T-cell (primary cell): Measurements from ENCODE around the gene COL5A3. TPM values are rescaled to one million over a fixed set of nuclear protein-coding genes. Genes with fewer than 3 reads are reported as not detected.

Experiments used
- ATAC-seq, 4 experiments: fragments of 200-7000 bp in 3 of 4; fragments of 150-1000 bp in 1 of 4; cut with Tn5 transposase; replicated peaks in 1 of 4; 1 replicate in 3 of 4; 2 replicates in 1 of 4; pipeline ENCODE4 v1.10.0; 2021; ENCODE audit warnings: moderate library complexity in 3 of 4, mild to moderate bottlenecking in 2 of 4, moderate number of reproducible peaks in 1 of 4
- CTCF ChIA-PET, 2 donors: fragments of 300-600 bp; sonication (Branson Sonifier 250); formaldehyde crosslinking; loops; one replicate each; lab custom pipeline; 2022; ENCODE audit warnings: antibody characterized with exemption in 2 of 2; lab: Charles Lee
- POLR2A ChIA-PET, 2 donors: fragments of 300-600 bp; sonication (Branson Sonifier 250); formaldehyde crosslinking; loops; one replicate each; lab custom pipeline; 2022; ENCODE audit warnings: antibody characterized with exemption in 2 of 2; lab: Charles Lee
- DNase-seq, 35 experiments: peaks; one replicate each; pipeline versions ENCODE4 v3.0.0 to v3.0.0-alpha.2; 2013 to 2023
- H3K27ac ChIP-seq: one replicate; pipeline ENCODE4 v1.5.1; 2013; ENCODE audit warnings: low read length
- H3K27me3 ChIP-seq, 2 experiments: replicated peaks in 1 of 2; 1 replicate in 1 of 2; 2 replicates in 1 of 2; pipeline versions ENCODE4 v1.6.1 to v1.7.0; 2013; ENCODE audit warnings: low read length in 1 of 2, mixed read lengths in 1 of 2; ENCODE audit not compliant: control insufficient read depth in 2 of 2, insufficient read depth in 2 of 2; ENCODE audit errors: extremely low read depth in 1 of 2
- H3K36me3 ChIP-seq, 2 donors: 1 replicate in 1 of 2; 2 replicates in 1 of 2; pipeline versions ENCODE4 v1.6.1 to v1.7.0; 2013; ENCODE audit warnings: low read length in 1 of 2; ENCODE audit not compliant: control insufficient read depth in 2 of 2, insufficient read depth in 1 of 2; ENCODE audit errors: extremely low read depth in 1 of 2
- H3K4me1 ChIP-seq, 2 experiments: 1 replicate in 1 of 2; 2 replicates in 1 of 2; pipeline versions ENCODE4 v1.6.1 to v1.7.0; 2013; ENCODE audit warnings: low read length in 2 of 2, mixed read lengths in 1 of 2; ENCODE audit not compliant: insufficient read depth in 2 of 2, control insufficient read depth in 1 of 2; ENCODE audit errors: extremely low read depth in 1 of 2
- H3K4me3 ChIP-seq, 2 donors: 1 replicate in 1 of 2; 2 replicates in 1 of 2; pipeline versions ENCODE4 v1.5.1 to v1.7.0; 2013; ENCODE audit warnings: mild to moderate bottlenecking in 2 of 2, low read length in 1 of 2, moderate library complexity in 1 of 2; ENCODE audit not compliant: control insufficient read depth in 1 of 2; ENCODE audit errors: extremely low read depth in 1 of 2
- H3K9me3 ChIP-seq: 2 replicates; pipeline ENCODE4 v1.7.0; 2013
- H3K27ac Mint-ChIP-seq, 2 donors: one replicate each; pipeline ENCODE4 v1.8.0; 2020 to 2021; ENCODE audit warnings: mild to moderate bottlenecking in 2 of 2, mixed read lengths in 2 of 2
- H3K27me3 Mint-ChIP-seq, 2 donors: one replicate each; pipeline ENCODE4 v1.8.0; 2021 to 2022; ENCODE audit warnings: mixed read lengths in 2 of 2
- H3K36me3 Mint-ChIP-seq: one replicate; pipeline ENCODE4 v1.8.0; 2021; ENCODE audit warnings: mixed read lengths
- H3K4me1 Mint-ChIP-seq, 3 donors: one replicate each; pipeline ENCODE4 v1.8.0; 2020 to 2022; ENCODE audit warnings: mixed read lengths in 3 of 3, mild to moderate bottlenecking in 1 of 3
- H3K4me3 Mint-ChIP-seq, 3 donors: one replicate each; pipeline ENCODE4 v1.8.0; 2020 to 2022; ENCODE audit warnings: mild to moderate bottlenecking in 3 of 3, mixed read lengths in 3 of 3, moderate library complexity in 3 of 3
- H3K9me3 Mint-ChIP-seq, 3 donors: one replicate each; pipeline ENCODE4 v1.8.0; 2020 to 2022; ENCODE audit warnings: mixed read lengths in 3 of 3
- WGBS: methylation state at CpG from one replicate; pipeline ENCODE4 v1.1.5; 2013; ENCODE audit warnings: missing lambda C conversion rate; ENCODE audit not compliant: insufficient coverage; 5-methylcytosine and 5-hydroxymethylcytosine counted together
- total RNA-seq, 35 experiments: library from RNA in 6 of 35; stranded (reverse) in 6 of 35; fragments of 120-200 nt in 1 of 35; gene quantifications; one replicate each; pipeline versions ENCODE4 v1.2.1 to v1.2.4 and lab custom pipeline; 2013 to 2026

Gene COL5A3
- total RNA-seq, 5 donors from 2014 or later (not counting 1 experiment from before 2014, with no cell fraction given) = 0.13 to 3.4 (median 2.2) TPM

DNA sequence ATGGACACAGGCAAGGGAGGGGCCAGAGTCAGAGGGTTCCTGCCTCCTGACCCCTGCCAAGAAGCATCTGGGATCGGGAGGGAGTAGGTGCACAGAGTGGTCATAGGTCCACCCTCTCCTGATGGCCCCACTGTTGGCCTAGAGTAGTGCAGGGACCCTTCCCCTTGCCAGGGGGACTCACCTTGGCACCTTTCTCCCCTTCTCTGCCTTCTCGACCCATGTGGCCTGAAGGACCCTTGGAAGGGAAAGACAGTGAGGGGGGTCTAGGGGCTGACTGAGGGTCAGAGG lies 40.7 kb downstream of the COL5A3 start:
- Mint-ChIP-seq H3K9me3 (peaks cover 0 to 3% (median 0%) of the 10 kb centered on the region in 3 donors), H3K27me3 (peaks cover 32 to 33% of the 10 kb centered on the region in 2 donors), H3K4me1 (peaks cover 2 to 7% (median 7%) of the 10 kb centered on the region in 3 donors), H3K27ac (no peak overlapping the region), H3K36me3 (no peaks in the 10 kb centered on the region), H3K4me3 (no peak overlapping the region)
- no peak for DNase-seq
- Histone ChIP-seq H3K4me3 (no peak overlapping the region), H3K27me3 (peaks cover 0 to 56% of the 10 kb centered on the region in 2 experiments), H3K4me1 (no peaks in the 10 kb centered on the region), H3K27ac (no peak overlapping the region), H3K9me3 (no peaks in the 10 kb centered on the region), H3K36me3 (no peaks in the 10 kb centered on the region)
- ChIA-PET POLR2A (no interaction called here), CTCF (no interaction called here)
- 43% methylated on average over 1 of the region's 2 CpGs for WGBS
- ATAC-seq = no peak

DNA sequence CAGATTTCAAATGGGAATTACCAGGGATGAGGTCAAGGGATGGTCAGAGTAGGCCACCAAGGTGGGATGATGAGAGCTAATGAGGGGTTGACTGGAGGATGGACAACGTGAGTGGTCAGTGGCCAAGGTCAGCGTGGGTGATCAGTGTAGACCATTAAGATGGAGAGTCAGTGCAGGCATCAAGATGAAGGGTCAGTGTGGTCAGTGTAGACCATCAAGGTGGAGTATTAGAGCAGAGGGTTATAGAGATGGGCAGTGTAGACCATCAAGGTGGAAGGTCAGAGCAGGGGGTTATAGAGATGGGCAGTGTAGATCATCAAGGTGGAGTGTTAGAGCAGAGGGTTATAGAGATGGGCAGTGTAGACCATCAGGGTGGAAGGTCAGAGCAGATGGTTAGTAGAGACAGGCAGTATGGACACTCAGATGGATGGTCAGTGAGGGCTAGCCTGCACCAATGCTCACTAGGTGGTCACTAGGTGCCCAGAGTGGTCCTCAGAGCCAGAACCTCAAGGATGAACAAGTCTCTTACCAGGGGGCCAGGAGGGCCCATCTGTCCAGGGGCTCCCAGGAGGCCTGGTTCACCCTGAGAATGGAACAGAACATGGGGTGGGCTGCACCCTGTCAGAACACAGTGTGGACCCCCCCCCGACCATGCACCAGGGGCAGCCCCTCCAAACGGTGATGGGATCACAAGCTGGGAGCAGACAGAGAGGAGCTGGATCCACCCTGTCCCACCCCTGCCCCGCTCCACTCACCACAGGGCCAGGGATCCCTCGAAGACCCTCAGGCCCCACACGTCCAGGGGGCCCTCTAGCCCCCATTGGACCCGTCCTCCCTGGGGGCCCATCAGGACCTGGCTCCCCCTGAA lies 41.2 kb downstream of the COL5A3 start:
- WGBS = 66% methylated on average over 8 of the region's 8 CpGs
- no peaks in the 10 kb centered on the region for H3K9me3 ChIP-seq
- ChIA-PET CTCF (no interaction called here), POLR2A (no interaction called here)
- ATAC-seq = no peak
- no peak for DNase-seq
- peak overlapping the region in 1 of 2 donors; percentile 2 for H3K27ac Mint-ChIP-seq
- H3K9me3 Mint-ChIP-seq = peaks cover 0 to 3% (median 0%) of the 10 kb centered on the region in 3 donors
- H3K4me3 Mint-ChIP-seq = no peak overlapping the region
- H3K4me1 Mint-ChIP-seq = peaks cover 2 to 7% (median 7%) of the 10 kb centered on the region in 3 donors
- H3K27me3 Mint-ChIP-seq = peaks cover 32 to 33% of the 10 kb centered on the region in 2 donors
- peaks cover 0 to 54% of the 10 kb centered on the region in 2 experiments for H3K27me3 ChIP-seq
- no peak overlapping the region for H3K4me3 ChIP-seq
- no peak overlapping the region for H3K27ac ChIP-seq
- no peaks in the 10 kb centered on the region for H3K36me3 ChIP-seq
- no peaks in the 10 kb centered on the region for H3K4me1 ChIP-seq
- H3K36me3 Mint-ChIP-seq = no peaks in the 10 kb centered on the region

DNA sequence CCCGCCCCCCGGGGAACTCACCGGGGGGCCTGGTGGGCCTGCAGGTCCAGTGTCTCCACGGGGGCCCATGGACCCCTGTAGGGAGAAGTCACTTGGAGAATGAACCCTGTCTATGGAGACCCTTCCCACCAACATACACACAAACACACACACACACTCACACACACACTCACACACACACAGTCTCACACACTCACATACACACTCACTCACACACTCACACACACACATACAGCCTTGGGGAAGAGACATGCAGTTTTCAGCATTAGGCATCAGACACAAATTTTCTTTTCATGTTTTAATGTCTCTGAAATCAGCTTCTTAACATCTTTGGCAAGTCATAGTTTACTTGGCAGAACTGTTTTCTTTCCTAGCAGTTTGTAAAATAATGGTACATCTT lies 43.0 kb downstream of the COL5A3 start:
- Mint-ChIP-seq H3K4me1 (peaks cover 2 to 7% (median 7%) of the 10 kb centered on the region in 3 donors), H3K9me3 (peaks cover 0 to 3% (median 0%) of the 10 kb centered on the region in 3 donors), H3K4me3 (no peak overlapping the region), H3K27ac (no peak overlapping the region), H3K36me3 (no peaks in the 10 kb centered on the region), H3K27me3 (peaks cover 39 to 40% of the 10 kb centered on the region in 2 donors)
- ATAC-seq (no peak), DNase-seq (no peak)
- peaks cover 0 to 58% of the 10 kb centered on the region in 2 experiments for H3K27me3 ChIP-seq
- no peaks in the 10 kb centered on the region for H3K4me1 ChIP-seq
- WGBS = no CpG with 5 or more reads among the region's 4 CpGs
- H3K4me3 ChIP-seq = no peak overlapping the region
- H3K27ac ChIP-seq = no peak overlapping the region
- ChIA-PET CTCF (no interaction called here), POLR2A (no interaction called here)
- no peaks in the 10 kb centered on the region for H3K9me3 ChIP-seq
- no peaks in the 10 kb centered on the region for H3K36me3 ChIP-seq

DNA sequence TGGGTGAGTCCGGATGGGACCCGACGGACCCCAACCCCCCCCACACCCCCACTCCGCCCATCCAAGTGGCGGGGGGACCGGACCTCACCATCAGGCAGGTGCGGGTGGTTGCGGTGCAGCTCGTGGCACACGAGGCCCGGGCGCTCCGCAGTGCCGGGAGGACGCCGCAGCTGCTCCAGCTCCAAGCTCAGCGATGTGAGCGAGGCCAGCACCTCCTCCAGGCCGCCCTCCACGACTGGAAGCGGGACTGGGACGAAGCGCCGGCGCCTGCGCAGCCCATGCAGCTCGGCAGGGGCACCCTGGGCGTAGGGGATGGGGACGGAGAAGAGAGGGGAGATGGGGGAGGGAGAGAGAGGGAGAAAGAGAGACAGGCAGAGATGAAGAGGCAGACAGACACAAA lies 43.9 kb downstream of the COL5A3 start:
- no peak for ATAC-seq

DNA sequence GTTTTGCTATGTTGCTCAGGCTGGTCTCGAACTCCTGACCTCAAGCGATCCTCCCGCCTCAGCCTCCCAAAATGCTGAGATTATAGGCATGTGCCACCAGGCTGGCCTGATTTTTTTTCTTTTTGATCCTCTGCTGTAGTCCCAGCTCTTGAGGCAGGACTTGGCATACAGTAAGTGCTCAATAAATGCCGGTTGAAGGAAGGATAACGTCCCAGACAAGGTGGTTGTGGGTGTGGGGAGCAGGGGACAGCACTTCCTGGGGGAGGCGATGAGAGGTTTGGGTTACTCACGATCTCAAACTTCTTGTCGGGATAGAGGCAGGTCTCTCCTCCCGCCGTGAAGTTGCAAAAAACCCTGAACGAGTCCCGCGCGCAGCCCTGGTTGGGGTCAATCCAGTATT lies 44.3 kb downstream of the COL5A3 start:
- no peaks in the 10 kb centered on the region for H3K36me3 Mint-ChIP-seq
- H3K9me3 ChIP-seq = no peaks in the 10 kb centered on the region
- H3K27ac ChIP-seq = no peak overlapping the region
- H3K27me3 Mint-ChIP-seq = peaks cover 40 to 43% of the 10 kb centered on the region in 2 donors
- no peaks in the 10 kb centered on the region for H3K36me3 ChIP-seq
- ChIA-PET CTCF (no interaction called here), POLR2A (no interaction called here)
- H3K4me1 ChIP-seq = no peaks in the 10 kb centered on the region
- H3K9me3 Mint-ChIP-seq = no peaks in the 10 kb centered on the region
- H3K27me3 ChIP-seq = peaks cover 0 to 58% of the 10 kb centered on the region in 2 experiments
- no peak overlapping the region for H3K27ac Mint-ChIP-seq
- H3K4me3 ChIP-seq = no peak overlapping the region
- no peak overlapping the region for H3K4me3 Mint-ChIP-seq
- WGBS = 71% methylated on average over 5 of the region's 14 CpGs
- ATAC-seq (no peak), DNase-seq (no peak)
- H3K4me1 Mint-ChIP-seq = peaks cover 2 to 7% (median 3%) of the 10 kb centered on the region in 3 donors

More for the DNA sequence above, 43.9 kb downstream of the COL5A3 start:
- H3K36me3 Mint-ChIP-seq = no peaks in the 10 kb centered on the region
- Histone ChIP-seq H3K27ac (no peak overlapping the region), H3K9me3 (no peaks in the 10 kb centered on the region), H3K4me3 (no peak overlapping the region), H3K4me1 (no peaks in the 10 kb centered on the region), H3K36me3 (no peaks in the 10 kb centered on the region), H3K27me3 (peaks cover 0 to 58% of the 10 kb centered on the region in 2 experiments)
- POLR2A ChIA-PET = no interaction called here
- WGBS = 20% methylated on average over 25 of the region's 29 CpGs
- no peaks in the 10 kb centered on the region for H3K9me3 Mint-ChIP-seq
- no peak overlapping the region for H3K4me3 Mint-ChIP-seq
- H3K27me3 Mint-ChIP-seq = peaks cover 40 to 42% of the 10 kb centered on the region in 2 donors
- no peak overlapping the region for H3K27ac Mint-ChIP-seq
- peaks cover 2 to 7% (median 4%) of the 10 kb centered on the region in 3 donors for H3K4me1 Mint-ChIP-seq
- CTCF ChIA-PET = no interaction called here
- no peak for DNase-seq

DNA sequence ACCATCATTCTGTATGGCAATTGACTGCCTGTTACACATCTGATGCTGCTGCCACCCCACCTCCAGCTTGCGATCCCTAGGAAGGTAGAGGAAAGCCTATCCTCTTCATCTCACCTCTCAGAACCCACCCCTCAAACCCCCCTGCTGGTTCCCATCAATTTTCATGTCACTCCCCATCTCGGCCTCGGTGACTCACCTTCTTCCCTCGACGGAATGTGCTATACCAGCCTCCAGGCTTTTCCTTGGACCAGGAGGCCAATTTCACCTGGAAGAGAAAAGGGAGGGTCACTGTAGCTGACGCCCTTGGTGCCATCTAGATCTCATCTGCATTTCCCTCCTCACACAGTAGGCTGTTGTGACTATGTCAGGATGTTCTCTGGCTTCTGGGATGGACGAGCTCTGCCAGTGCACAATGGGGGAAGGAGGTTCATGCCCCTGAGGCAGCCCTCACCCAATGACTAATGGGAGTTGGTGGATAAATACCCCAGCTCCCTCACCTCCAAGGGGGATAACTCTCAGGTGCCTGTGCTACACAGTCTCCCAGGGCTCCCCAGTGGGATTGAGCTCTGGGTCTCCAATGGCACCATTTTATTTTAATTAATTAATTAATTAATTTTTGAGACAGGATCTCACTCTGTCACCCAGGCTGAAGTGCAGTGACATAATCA lies 47.5 kb downstream of the COL5A3 start:
- Histone ChIP-seq H3K4me1 (no peaks in the 10 kb centered on the region), H3K27me3 (peaks cover 0 to 54% of the 10 kb centered on the region in 2 experiments), H3K36me3 (no peaks in the 10 kb centered on the region), H3K27ac (no peak overlapping the region), H3K9me3 (no peaks in the 10 kb centered on the region), H3K4me3 (no peak overlapping the region)
- Mint-ChIP-seq H3K4me3 (no peak overlapping the region), H3K27me3 (peaks cover 31 to 38% of the 10 kb centered on the region in 2 donors), H3K4me1 (peaks cover 2 to 7% (median 3%) of the 10 kb centered on the region in 3 donors), H3K9me3 (no peaks in the 10 kb centered on the region), H3K36me3 (no peaks in the 10 kb centered on the region), H3K27ac (no peak overlapping the region)
- DNase-seq (no peak), ATAC-seq (no peak)
- ChIA-PET POLR2A (no interaction called here), CTCF (no interaction called here)
- WGBS = no CpG with 5 or more reads among the region's 7 CpGs
